ENCODE data around the gene BTBD1.

GRCh38 chr15:82992436-82992998 is 74.5 kb downstream of the BTBD1 start:
- TF ChIP-seq CTCF (IDR thresholded peaks at IDR 0.05) (no peak), POLR2A (IDR thresholded peaks at IDR 0.05) (no peak)
